ENCODE results near the gene ZNF496.

Gene ZNF496

GRCh38 chr1:247332623-247333361, 1.1 kb upstream of the ZNF496 start:
- no peak for DNase-seq
- no peak overlapping the region for H3K27ac ChIP-seq (ENCODE audit: low read length)
- no peaks in the 10 kb centered on the region for H3F3A ChIP-seq (ENCODE audit: insufficient read depth, low read length)
- no peak overlapping the region for H3K9ac ChIP-seq (ENCODE audit: low read length)
- no peaks in the 10 kb centered on the region for H3K9me3 ChIP-seq (replicated peaks; ENCODE audit: insufficient read depth, low read length)
- H3K36me3 ChIP-seq (replicated peaks; ENCODE audit: insufficient read depth, low read length) = no peaks in the 10 kb centered on the region
- peaks cover 6% of the 10 kb centered on the region; the same call in 1 of the 2 replicates for H3K79me2 ChIP-seq (ENCODE audit: low read length)
- peak overlapping the region; percentile 61; the same call in 1 of the 2 replicates for H2AFZ ChIP-seq (ENCODE audit: low read length)
- H3K9me2 ChIP-seq (replicated peaks; ENCODE audit: insufficient read depth, low read length) = no peaks in the 10 kb centered on the region
- peak overlapping the region; percentile 63; the same call in 1 of the 2 replicates for H3K4me2 ChIP-seq (ENCODE audit: low read depth, low read length)
- no peak overlapping the region for H3K4me3 ChIP-seq (ENCODE audit: low read length)
- H3K27me3 ChIP-seq (replicated peaks; ENCODE audit: insufficient read depth, low read length) = no peaks in the 10 kb centered on the region
- 0 out of 2 replicates have a peak, but pooled peaks cover 5% of the 10 kb centered on the region for H3K4me1 ChIP-seq (ENCODE audit: low read length)
- TF ChIP-seq CTCF (IDR thresholded peaks at IDR 0.05; ENCODE audit: low read length) (no peak), EZH2phosphoT487 (IDR thresholded peaks at IDR 0.05; ENCODE audit: low read length) (no peak)
- no peaks in the 10 kb centered on the region for H4K20me1 ChIP-seq (ENCODE audit: insufficient read depth, low read length)

GRCh38 chr1:247332215-247332622, 552 bp upstream of the ZNF496 start:
- Histone ChIP-seq H3K9me2 (replicated peaks; ENCODE audit: insufficient read depth, low read length) (no peaks in the 10 kb centered on the region), H2AFZ (ENCODE audit: low read length) (peak overlapping the region; percentile 61; the same call in 1 of the 2 replicates), H3K36me3 (replicated peaks; ENCODE audit: insufficient read depth, low read length) (no peaks in the 10 kb centered on the region), H3K4me1 (ENCODE audit: low read length) (0 out of 2 replicates have a peak, but pooled peaks cover 5% of the 10 kb centered on the region), H3K4me2 (ENCODE audit: low read depth, low read length) (peak overlapping the region; percentile 63; the same call in 1 of the 2 replicates), H3K27ac (ENCODE audit: low read length) (no peak overlapping the region), H3K79me2 (ENCODE audit: low read length) (peaks cover 6% of the 10 kb centered on the region; the same call in 1 of the 2 replicates), H3K9me3 (replicated peaks; ENCODE audit: insufficient read depth, low read length) (no peaks in the 10 kb centered on the region), H3F3A (ENCODE audit: insufficient read depth, low read length) (no peaks in the 10 kb centered on the region), H3K9ac (ENCODE audit: low read length) (peak overlapping the region; percentile 27; the same call in 1 of the 2 replicates), H3K4me3 (ENCODE audit: low read length) (peak overlapping the region; percentile 89), H3K27me3 (replicated peaks; ENCODE audit: insufficient read depth, low read length) (no peaks in the 10 kb centered on the region), H4K20me1 (ENCODE audit: insufficient read depth, low read length) (no peaks in the 10 kb centered on the region)
- DNase-seq = no peak
- TF ChIP-seq CTCF (IDR thresholded peaks at IDR 0.05; ENCODE audit: low read length) (no peak), EZH2 (optimal IDR thresholded peaks at IDR 0.05; ENCODE audit: low read depth, low read length) (no peak), EZH2phosphoT487 (IDR thresholded peaks at IDR 0.05; ENCODE audit: low read length) (no peak)

GRCh38 chr1:247331172-247331524, 519 bp downstream of the ZNF496 start:
- H3K27me3 ChIP-seq (replicated peaks; ENCODE audit: insufficient read depth, low read length) = no peaks in the 10 kb centered on the region
- H3K4me1 ChIP-seq (ENCODE audit: low read length) = 0 out of 2 replicates have a peak, but pooled peaks cover 5% of the 10 kb centered on the region
- no peaks in the 10 kb centered on the region for H3K9me3 ChIP-seq (replicated peaks; ENCODE audit: insufficient read depth, low read length)
- H3K9me2 ChIP-seq (replicated peaks; ENCODE audit: insufficient read depth, low read length) = no peaks in the 10 kb centered on the region
- TF ChIP-seq EZH2phosphoT487 (IDR thresholded peaks at IDR 0.05; ENCODE audit: low read length) (no peak), EZH2 (optimal IDR thresholded peaks at IDR 0.05; ENCODE audit: low read depth, low read length) (no peak), CTCF (IDR thresholded peaks at IDR 0.05; ENCODE audit: low read length) (no peak)
- H2AFZ ChIP-seq (ENCODE audit: low read length) = peak overlapping the region; percentile 98
- peak; percentile 89 for DNase-seq
- no peaks in the 10 kb centered on the region for H3K36me3 ChIP-seq (replicated peaks; ENCODE audit: insufficient read depth, low read length)
- no peaks in the 10 kb centered on the region for H3F3A ChIP-seq (ENCODE audit: insufficient read depth, low read length)
- no peaks in the 10 kb centered on the region for H4K20me1 ChIP-seq (ENCODE audit: insufficient read depth, low read length)
- peak overlapping the region; percentile 82 for H3K9ac ChIP-seq (ENCODE audit: low read length)
- peak overlapping the region; percentile 89 for H3K4me3 ChIP-seq (ENCODE audit: low read length)
- H3K79me2 ChIP-seq (ENCODE audit: low read length) = peaks cover 6% of the 10 kb centered on the region; the same call in 1 of the 2 replicates
- peak overlapping the region; percentile 79 for H3K4me2 ChIP-seq (ENCODE audit: low read depth, low read length)
- peak overlapping the region; percentile 48; the same call in 1 of the 2 replicates for H3K27ac ChIP-seq (ENCODE audit: low read length)
